Epithelial cell of proximal tubule (primary cell): ENCODE data around the gene DEPDC5. TPM values are rescaled to one million over a fixed set of nuclear protein-coding genes. Genes with fewer than 3 reads are reported as not detected.

Experiments used
- DNase-seq: peaks from one replicate; pipeline ENCODE4 v3.0.0-alpha.2; 2011; ENCODE audit warnings: low read depth
- H3K4me3 ChIP-seq: 2 replicates; pipeline ENCODE4 v1.5.1; 2011; ENCODE audit warnings: low read depth, mild to moderate bottlenecking, low read length
- CTCF ChIP-seq: conservative IDR thresholded peaks from 2 replicates; pipeline ENCODE4 v1.5.1; 2012; ENCODE audit warnings: low read depth, mild to moderate bottlenecking, low read length
- total RNA-seq: library from RNA; depleted of rRNA; stranded (reverse); fragments of >200 nt; gene quantifications from 2 replicates; pipeline ENCODE4 v1.2.3, GENCODE V29; 2015

Gene DEPDC5
- total RNA-seq, 1 donor from 2014 or later, result 5.4 TPM

- DNase-seq, result no peak
- TF ChIP-seq CTCF, result no peak
- no peak overlapping the region for H3K4me3 ChIP-seq
Measured at GRCh38 chr22:31852691-31853421, 99.0 kb downstream of the DEPDC5 start.

GRCh38 chr22:31853736-31854495 lies 100.1 kb downstream of the DEPDC5 start:
- H3K4me3 ChIP-seq, result no peak overlapping the region
- no peak for DNase-seq
- TF ChIP-seq CTCF, result no peak

- H3K4me3 ChIP-seq, result no peak overlapping the region
- no peak for TF ChIP-seq CTCF
- no peak for DNase-seq
Measured at GRCh38 chr22:31857247-31857646, 103.4 kb downstream of the DEPDC5 start.

- no peak for DNase-seq
- H3K4me3 ChIP-seq, result no peak overlapping the region
- TF ChIP-seq CTCF, result no peak
Measured at GRCh38 chr22:31861226-31861840, 107.5 kb downstream of the DEPDC5 start.

GRCh38 chr22:31866918-31867317 lies 113.1 kb downstream of the DEPDC5 start:
- no peak overlapping the region for H3K4me3 ChIP-seq
- no peak for TF ChIP-seq CTCF
- DNase-seq, result no peak

- DNase-seq, result no peak
- TF ChIP-seq CTCF, result no peak
- no peak overlapping the region for H3K4me3 ChIP-seq
Measured at GRCh38 chr22:31867386-31868153, 113.8 kb downstream of the DEPDC5 start.
